ENCODE measurements around the gene ZDHHC14. TPM values are rescaled to one million over a fixed set of nuclear protein-coding genes. Genes with fewer than 3 reads are reported as not detected.

The ZDHHC14 gene
- total RNA-seq, 4 donors from 2014 or later = 6.2 to 20.6 (median 15.1) TPM

DNA sequence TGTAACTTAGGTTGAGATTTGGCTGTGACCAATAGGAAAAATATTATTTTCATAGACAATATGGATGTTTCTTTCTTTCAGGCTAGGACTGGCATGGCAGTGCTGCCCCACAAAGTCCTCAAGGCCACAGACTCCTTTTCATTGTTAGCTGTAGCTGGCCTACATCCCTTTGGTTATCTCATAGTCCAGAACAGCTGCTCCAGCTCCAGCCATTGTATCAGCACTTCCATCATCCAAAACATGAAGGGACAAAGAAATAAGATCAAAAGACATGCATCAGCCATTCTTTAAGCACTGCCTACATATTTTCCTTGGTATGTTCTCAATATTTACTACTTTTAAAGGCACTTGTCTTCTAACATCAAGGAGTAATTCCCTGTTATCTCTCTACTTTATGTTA, 73.0 kb downstream of the ZDHHC14 start:
- Histone ChIP-seq H3K4me1 (no peaks in the 10 kb centered on the region), H3K4me3 (replicated peaks in 1 of 3) (no peak overlapping the region), H3K27ac (no peak overlapping the region), H3K9me3 (no peaks in the 10 kb centered on the region), H3K36me3 (no peaks in the 10 kb centered on the region), H3K27me3 (no peaks in the 10 kb centered on the region)
- no peak for DNase-seq
- intact Hi-C loops (cut with DNase I) = no loop called here
- TF ChIP-seq, protein P1, sequence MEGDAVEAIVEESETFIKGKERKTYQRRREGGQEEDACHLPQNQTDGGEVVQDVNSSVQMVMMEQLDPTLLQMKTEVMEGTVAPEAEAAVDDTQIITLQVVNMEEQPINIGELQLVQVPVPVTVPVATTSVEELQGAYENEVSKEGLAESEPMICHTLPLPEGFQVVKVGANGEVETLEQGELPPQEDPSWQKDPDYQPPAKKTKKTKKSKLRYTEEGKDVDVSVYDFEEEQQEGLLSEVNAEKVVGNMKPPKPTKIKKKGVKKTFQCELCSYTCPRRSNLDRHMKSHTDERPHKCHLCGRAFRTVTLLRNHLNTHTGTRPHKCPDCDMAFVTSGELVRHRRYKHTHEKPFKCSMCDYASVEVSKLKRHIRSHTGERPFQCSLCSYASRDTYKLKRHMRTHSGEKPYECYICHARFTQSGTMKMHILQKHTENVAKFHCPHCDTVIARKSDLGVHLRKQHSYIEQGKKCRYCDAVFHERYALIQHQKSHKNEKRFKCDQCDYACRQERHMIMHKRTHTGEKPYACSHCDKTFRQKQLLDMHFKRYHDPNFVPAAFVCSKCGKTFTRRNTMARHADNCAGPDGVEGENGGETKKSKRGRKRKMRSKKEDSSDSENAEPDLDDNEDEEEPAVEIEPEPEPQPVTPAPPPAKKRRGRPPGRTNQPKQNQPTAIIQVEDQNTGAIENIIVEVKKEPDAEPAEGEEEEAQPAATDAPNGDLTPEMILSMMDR (IDR thresholded peaks at IDR 0.05) = no peak
- TF ChIP-seq POLR2A (IDR thresholded peaks at IDR 0.05) = no peak

DNA sequence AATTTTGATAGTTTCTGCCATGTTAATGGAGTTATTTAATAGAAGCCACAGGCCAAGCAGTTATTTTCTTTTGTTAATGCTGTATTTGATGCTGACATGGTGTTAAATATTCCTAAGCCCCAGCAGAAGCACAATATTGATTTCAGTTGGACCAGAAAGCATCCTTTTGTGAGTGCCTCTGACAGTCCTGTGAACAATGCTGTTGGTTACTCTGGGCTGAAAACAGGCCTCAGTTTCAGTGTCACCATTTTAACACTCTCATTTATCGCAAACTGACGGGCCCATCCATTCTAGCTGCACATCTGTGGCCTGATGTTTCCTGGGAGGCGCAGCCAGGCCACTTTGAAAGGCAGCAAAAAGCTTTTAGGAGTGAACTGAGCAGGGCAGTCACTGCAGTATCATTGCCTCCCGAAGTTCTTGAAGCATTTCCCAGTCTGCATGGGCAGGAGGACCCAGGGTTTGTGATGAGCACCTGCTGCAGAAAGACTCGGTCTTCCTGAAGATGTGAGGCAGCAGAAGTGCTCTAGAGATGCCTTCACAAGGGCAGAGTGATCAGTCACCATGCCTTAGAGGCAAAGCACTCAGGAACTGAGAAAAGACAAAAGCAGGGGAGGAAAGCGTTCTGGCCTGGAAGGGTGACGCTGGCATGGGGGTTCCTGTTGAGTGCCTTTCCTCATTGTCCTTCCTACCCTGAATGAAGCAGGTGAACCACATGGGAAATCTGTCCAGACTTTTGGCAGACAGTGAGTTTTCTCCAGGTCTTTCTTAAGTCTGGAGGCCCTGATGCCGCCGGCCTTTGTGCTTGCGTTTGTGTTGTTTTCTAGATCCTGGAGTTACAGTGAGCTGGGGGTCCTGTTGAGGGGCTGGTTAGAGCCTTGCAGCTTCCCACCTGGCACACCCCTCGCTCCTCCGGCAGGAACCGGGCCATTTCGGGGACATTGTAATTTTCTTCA, 74.0 kb downstream of the ZDHHC14 start:
- Histone ChIP-seq H3K4me1 (no peaks in the 10 kb centered on the region), H3K36me3 (no peaks in the 10 kb centered on the region), H3K4me3 (replicated peaks in 1 of 3) (no peak overlapping the region), H3K9me3 (no peaks in the 10 kb centered on the region), H3K27me3 (no peaks in the 10 kb centered on the region), H3K27ac (no peak overlapping the region)
- no peak for DNase-seq
- WGBS, 2 donors = 90 to 92% methylated on average over 14 of the region's 14 CpGs
- no peak for TF ChIP-seq POLR2A (IDR thresholded peaks at IDR 0.05)
- TF ChIP-seq, protein P1 (IDR thresholded peaks at IDR 0.05) = no peak
- intact Hi-C loops (cut with DNase I) = no loop called here

DNA sequence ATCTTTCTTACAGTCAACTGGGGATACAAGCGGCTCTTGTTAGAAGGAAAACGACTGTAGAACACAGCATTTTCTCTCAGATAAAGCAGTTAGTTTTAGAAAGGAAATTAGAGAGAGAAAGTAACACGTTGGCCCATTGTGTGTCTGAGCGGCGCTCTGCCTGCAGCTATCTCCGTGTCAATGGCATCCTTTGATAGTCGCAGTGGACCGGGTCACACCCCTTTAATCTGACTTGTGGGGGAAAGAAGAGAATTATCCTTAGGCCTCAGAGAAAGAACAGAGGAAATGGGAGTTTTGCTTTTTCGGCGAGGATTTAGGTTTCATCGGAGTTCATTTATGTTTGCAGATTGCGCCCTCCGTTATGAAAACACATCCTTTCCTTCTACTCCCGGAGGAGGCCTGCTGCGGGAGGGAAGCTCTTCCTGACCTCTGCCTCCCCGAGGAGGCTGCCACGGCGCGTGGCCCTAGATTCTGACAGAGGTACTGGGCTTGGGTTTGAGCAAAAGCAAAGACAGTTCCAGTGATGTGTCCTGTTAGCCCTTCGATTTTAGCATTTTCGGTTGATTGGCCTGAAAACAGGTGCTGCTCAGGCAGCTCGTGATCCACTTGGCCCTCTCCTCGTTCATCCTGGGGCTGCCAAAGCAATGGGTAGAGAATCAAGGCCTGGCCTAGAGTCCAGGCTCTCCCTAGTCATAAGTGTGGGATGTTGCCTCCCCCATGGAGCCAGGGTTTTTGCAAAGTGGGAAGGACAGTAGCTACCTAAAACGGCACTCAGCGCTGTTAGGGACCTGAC, 74.9 kb downstream of the ZDHHC14 start:
- H3K9me3 ChIP-seq = no peaks in the 10 kb centered on the region
- no peak overlapping the region for H3K4me3 ChIP-seq (replicated peaks in 1 of 3)
- H3K4me1 ChIP-seq = no peaks in the 10 kb centered on the region
- H3K27me3 ChIP-seq = no peaks in the 10 kb centered on the region
- intact Hi-C loops (cut with DNase I) = no loop called here
- no peaks in the 10 kb centered on the region for H3K36me3 ChIP-seq
- DNase-seq = no peak
- 81 to 84% methylated on average over 25 of the region's 25 CpGs for WGBS, 2 donors
- no peak for TF ChIP-seq POLR2A (IDR thresholded peaks at IDR 0.05)
- TF ChIP-seq, protein P1 (IDR thresholded peaks at IDR 0.05) = no peak
- peak overlapping the region in 1 of 3 donors; percentile 1 for H3K27ac ChIP-seq

DNA sequence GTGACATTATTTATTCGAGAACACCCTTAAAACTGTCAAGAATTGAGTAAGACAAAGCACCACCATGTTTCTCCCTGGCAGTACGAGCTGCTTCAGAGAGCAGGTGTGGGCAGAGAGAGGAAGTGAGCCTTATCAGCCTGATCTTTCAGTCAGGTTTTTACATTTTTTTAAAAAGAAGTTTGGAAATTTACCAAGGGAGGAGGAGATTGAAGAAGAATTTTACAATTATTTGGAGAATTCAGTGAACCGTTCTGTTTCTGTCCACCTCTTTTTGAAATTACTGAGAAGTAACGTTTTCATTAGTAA, 75.5 kb downstream of the ZDHHC14 start:
- intact Hi-C loops (cut with DNase I) = no loop called here
- H3K9me3 ChIP-seq = no peaks in the 10 kb centered on the region
- no peaks in the 10 kb centered on the region for H3K4me1 ChIP-seq
- TF ChIP-seq, protein P1 (IDR thresholded peaks at IDR 0.05) = no peak
- no peak for TF ChIP-seq POLR2A (IDR thresholded peaks at IDR 0.05)
- H3K27ac ChIP-seq = peak overlapping the region in 1 of 3 donors; percentile 1
- no peaks in the 10 kb centered on the region for H3K36me3 ChIP-seq
- H3K4me3 ChIP-seq (replicated peaks in 1 of 3) = no peak overlapping the region
- no peak for DNase-seq
- WGBS, 2 donors = 69 to 77% methylated on average over 4 of the region's 4 CpGs
- H3K27me3 ChIP-seq = no peaks in the 10 kb centered on the region

DNA sequence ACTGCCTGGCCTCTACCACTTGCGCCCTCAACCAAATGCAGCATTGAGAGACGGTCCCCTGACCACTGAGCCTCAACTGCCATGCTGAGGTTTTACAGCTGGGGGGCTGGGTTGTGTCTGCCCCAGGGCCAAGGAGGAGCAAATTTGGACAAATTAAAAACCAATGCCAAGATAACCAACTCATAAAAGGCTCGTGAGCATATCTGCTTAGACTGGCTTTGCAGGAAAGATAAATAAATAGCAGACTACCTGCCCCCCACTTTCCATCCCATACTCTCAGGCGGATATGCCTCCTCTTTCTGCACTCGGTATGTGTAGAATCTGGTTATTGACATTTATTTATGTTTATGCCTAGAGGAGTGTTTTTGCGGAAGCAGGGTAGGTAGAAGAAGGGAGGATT, 76.8 kb downstream of the ZDHHC14 start:
- DNase-seq = no peak
- TF ChIP-seq, protein P1 (IDR thresholded peaks at IDR 0.05) = no peak
- TF ChIP-seq POLR2A (IDR thresholded peaks at IDR 0.05) = no peak
- no peak overlapping the region for H3K27ac ChIP-seq

More for the DNA sequence above, 76.8 kb downstream of the ZDHHC14 start:
- H3K9me3 ChIP-seq = no peaks in the 10 kb centered on the region
- 92 to 93% methylated on average over 6 of the region's 6 CpGs for WGBS, 2 donors
- H3K4me3 ChIP-seq (replicated peaks in 1 of 3) = no peak overlapping the region
- no peaks in the 10 kb centered on the region for H3K27me3 ChIP-seq
- intact Hi-C loops (cut with DNase I) = no loop called here
- H3K4me1 ChIP-seq = no peaks in the 10 kb centered on the region
- no peaks in the 10 kb centered on the region for H3K36me3 ChIP-seq

Measured in thyroid gland (tissue), 4 donors.